Smooth muscle cell (in vitro differentiated cells): ENCODE results near the gene ICA1L. TPM values are rescaled to one million over a fixed set of nuclear protein-coding genes. Genes with fewer than 3 reads are reported as not detected.
A peak's percentile ranks its signal among the peaks of the same experiment; 100 is the strongest.

Experiments used
- DNase-seq: peaks from one replicate; lab custom pipeline; 2025; ENCODE audit not compliant: unreplicated experiment; lab: John Stamatoyannopoulos, UW
- H2AFZ ChIP-seq: fragments of 200-600 bp; sonication (generic); 2 replicates; pipeline ENCODE4 v1.6.0; 2016; ENCODE audit warnings: antibody characterized with exemption, low read depth, mild to moderate bottlenecking
- H3F3A ChIP-seq: fragments of 200-600 bp; sonication (generic); 2 replicates; pipeline ENCODE4 v1.6.0; 2017; ENCODE audit warnings: antibody characterized with exemption, low read depth
- H3K27ac ChIP-seq: fragments of 200-600 bp; sonication (generic); 2 replicates; pipeline ENCODE4 v1.5.1; 2016; ENCODE audit warnings: low read depth, mild to moderate bottlenecking
- H3K27me3 ChIP-seq: fragments of 200-600 bp; sonication (generic); 2 replicates; pipeline ENCODE4 v1.6.1; 2016; ENCODE audit warnings: low read depth, mild to moderate bottlenecking
- H3K36me3 ChIP-seq: fragments of 200-600 bp; sonication (generic); 2 replicates; pipeline ENCODE4 v1.5.1; 2016; ENCODE audit warnings: low read depth
- H3K4me1 ChIP-seq: fragments of 200-600 bp; sonication (generic); 2 replicates; pipeline ENCODE4 v1.5.1; 2016; ENCODE audit warnings: low read depth
- H3K4me2 ChIP-seq: fragments of 200-600 bp; sonication (generic); 2 replicates; pipeline ENCODE4 v1.6.0; 2016; ENCODE audit warnings: mild to moderate bottlenecking
- H3K4me3 ChIP-seq: fragments of 200-600 bp; sonication (generic); 2 replicates; pipeline ENCODE4 v1.5.1; 2016; ENCODE audit warnings: mild to moderate bottlenecking
- H3K79me2 ChIP-seq: fragments of 200-600 bp; sonication (generic); 2 replicates; pipeline ENCODE4 v1.6.0; 2016; ENCODE audit warnings: low read depth, mild to moderate bottlenecking
- H3K9ac ChIP-seq: fragments of 200-600 bp; sonication (generic); 2 replicates; pipeline ENCODE4 v1.6.0; 2016; ENCODE audit warnings: low read depth
- H3K9me3 ChIP-seq: fragments of 200-600 bp; sonication (generic); replicated peaks from 2 replicates; pipeline ENCODE4 v1.5.1; 2016; ENCODE audit warnings: low read depth
- H4K20me1 ChIP-seq: fragments of 200-600 bp; sonication (generic); 2 replicates; pipeline ENCODE4 v1.6.0; 2016; ENCODE audit warnings: low read depth
- CTCF ChIP-seq: fragments of 200-600 bp; sonication (generic); IDR thresholded peaks from 2 replicates; pipeline ENCODE4 v1.5.1; 2017; ENCODE audit warnings: borderline replicate concordance, mild to moderate bottlenecking, antibody characterized with exemption; ENCODE audit not compliant: insufficient read depth, poor library complexity, severe bottlenecking
- WGBS: methylation state at CpG from one replicate; pipeline ENCODE4 v1.1.7; 2016; ENCODE audit warnings: low lambda C conversion rate; 5-methylcytosine and 5-hydroxymethylcytosine counted together
- polyA plus RNA-seq: library from polyadenylated mRNA; unstranded; fragments of >200 nt; fragmentation: Nextera tagmentation; extraction: Ambion mirVana; gene quantifications from 2 replicates; pipeline ENCODE4 v1.2.1, GENCODE V29; 2016
- total RNA-seq: library from RNA; depleted of rRNA; stranded (reverse); fragments of >200 nt; gene quantifications from 2 replicates; pipeline ENCODE4 v1.2.3, GENCODE V29; 2014

The ICA1L gene
- total and polyA plus RNA-seq, 2 experiments from 2014 or later, result 0.66 to 5.8 TPM

- no peak overlapping the region for H3K4me3 ChIP-seq
- H3K79me2 ChIP-seq, result no peaks in the 10 kb centered on the region
- no peaks in the 10 kb centered on the region for H3F3A ChIP-seq
- no peaks in the 10 kb centered on the region for H3K27me3 ChIP-seq
- 70% methylated on average over 3 of the region's 3 CpGs for WGBS
- no peaks in the 10 kb centered on the region for H3K4me1 ChIP-seq
- no peak overlapping the region for H2AFZ ChIP-seq
- TF ChIP-seq CTCF, result no peak
- no peak overlapping the region for H3K27ac ChIP-seq
- DNase-seq, result no peak
- no peak overlapping the region for H3K9ac ChIP-seq
- no peaks in the 10 kb centered on the region for H4K20me1 ChIP-seq
- no peaks in the 10 kb centered on the region for H3K9me3 ChIP-seq
- H3K4me2 ChIP-seq, result no peak overlapping the region
- H3K36me3 ChIP-seq, result no peaks in the 10 kb centered on the region
These were observed 53.2 kb downstream of the ICA1L start for GRCh38 chr2:202818321-202818720.

DNA sequence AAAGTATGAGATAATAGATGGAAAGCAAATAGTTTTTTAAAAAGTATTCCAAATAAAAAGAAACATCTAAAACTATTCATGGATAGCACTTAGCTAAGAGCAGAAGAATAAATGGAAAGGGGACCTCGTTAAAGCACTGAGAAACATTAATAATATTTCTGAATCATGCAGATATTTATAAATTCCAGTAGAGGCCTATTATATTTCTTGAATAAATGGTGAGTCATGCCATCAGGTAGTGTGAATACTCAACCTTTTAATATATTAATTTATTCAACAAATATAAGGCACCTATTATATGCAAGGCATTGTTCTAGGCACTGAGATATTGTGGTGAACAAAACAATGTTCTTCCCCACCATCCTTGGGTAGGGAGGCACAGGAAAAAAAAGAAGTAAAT lies 53.8 kb downstream of the ICA1L start:
- Histone ChIP-seq H3K27me3 (no peaks in the 10 kb centered on the region), H3K27ac (no peak overlapping the region), H2AFZ (no peak overlapping the region), H3F3A (no peaks in the 10 kb centered on the region), H3K9me3 (no peaks in the 10 kb centered on the region), H3K4me1 (no peaks in the 10 kb centered on the region), H3K79me2 (no peaks in the 10 kb centered on the region), H3K4me3 (no peak overlapping the region), H3K36me3 (no peaks in the 10 kb centered on the region), H4K20me1 (no peaks in the 10 kb centered on the region), H3K9ac (no peak overlapping the region), H3K4me2 (no peak overlapping the region)
- no peak for TF ChIP-seq CTCF
- no peak for DNase-seq
- 97% methylated on average over 1 of the region's 1 CpG for WGBS

DNA sequence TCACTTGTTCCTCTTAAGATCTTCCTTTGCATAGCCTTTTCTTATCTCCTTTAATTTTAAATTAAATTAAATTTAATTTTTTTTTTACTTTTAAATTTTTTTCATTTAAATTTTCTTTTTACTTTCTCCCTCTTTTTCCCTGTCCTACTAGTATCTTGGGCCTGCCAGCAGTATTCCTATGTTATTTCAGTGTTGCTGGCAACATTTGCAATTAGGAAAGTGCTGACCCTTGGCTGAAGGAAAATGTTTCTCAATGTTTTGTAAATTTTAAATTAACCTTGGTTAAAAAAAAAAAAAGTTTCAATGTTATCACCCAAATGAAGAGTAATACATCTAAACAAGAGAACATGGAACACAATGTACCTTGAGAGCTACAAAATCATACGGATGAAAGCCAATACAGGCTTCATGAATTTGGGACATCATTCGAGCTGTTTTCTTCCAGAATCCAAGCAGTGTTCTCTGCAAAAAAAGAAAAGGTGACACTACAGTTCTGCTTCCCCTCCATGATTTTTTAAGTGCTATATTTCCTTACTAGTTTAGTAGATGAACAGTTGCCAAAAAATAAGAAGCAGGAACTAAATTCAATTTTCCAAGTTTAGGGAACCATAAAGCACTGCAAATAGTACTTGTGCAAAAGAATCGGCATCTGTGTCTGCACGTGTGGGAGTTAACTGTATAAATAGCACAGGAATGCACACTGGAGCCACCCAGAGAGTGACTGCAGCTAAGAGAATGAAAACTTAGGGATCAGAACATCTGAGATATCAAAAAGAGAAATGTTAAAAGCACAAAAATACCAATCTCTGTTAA lies 55.8 kb downstream of the ICA1L start:
- H3K9me3 ChIP-seq, result no peaks in the 10 kb centered on the region
- H3K4me3 ChIP-seq, result no peak overlapping the region
- TF ChIP-seq CTCF, result no peak
- H3F3A ChIP-seq, result no peaks in the 10 kb centered on the region
- no peaks in the 10 kb centered on the region for H3K4me1 ChIP-seq
- no peaks in the 10 kb centered on the region for H3K79me2 ChIP-seq
- no peak overlapping the region for H3K9ac ChIP-seq
- H4K20me1 ChIP-seq, result no peaks in the 10 kb centered on the region
- 55% methylated on average over 4 of the region's 4 CpGs for WGBS
- H2AFZ ChIP-seq, result peak overlapping the region; percentile 8
- peak overlapping the region; percentile 23 for H3K4me2 ChIP-seq
- H3K36me3 ChIP-seq, result no peaks in the 10 kb centered on the region
- H3K27ac ChIP-seq, result no peak overlapping the region
- no peak for DNase-seq
- no peaks in the 10 kb centered on the region for H3K27me3 ChIP-seq

DNA sequence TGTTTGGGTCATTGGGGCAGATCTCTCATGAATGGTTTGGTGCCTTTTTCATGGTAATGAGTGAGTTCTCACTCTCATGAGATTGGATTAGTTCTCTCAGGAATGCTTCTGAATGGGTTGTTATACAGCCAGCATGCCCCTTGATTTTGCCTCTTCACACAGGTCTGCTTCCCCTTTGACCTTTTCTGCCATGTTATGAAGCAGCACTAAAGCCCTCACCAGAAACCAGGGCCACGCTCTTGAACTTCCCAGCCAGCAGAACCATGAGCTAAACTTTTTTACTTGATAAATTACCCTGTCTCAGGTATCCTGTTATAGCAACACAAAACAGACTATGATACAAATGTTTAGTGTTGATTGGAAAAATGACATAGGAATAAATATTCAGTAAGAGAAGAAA lies 57.3 kb downstream of the ICA1L start:
- Histone ChIP-seq H3K27me3 (no peaks in the 10 kb centered on the region), H3K27ac (no peak overlapping the region), H2AFZ (no peak overlapping the region), H3K79me2 (no peaks in the 10 kb centered on the region), H3K36me3 (no peaks in the 10 kb centered on the region), H3K4me3 (no peak overlapping the region), H4K20me1 (no peaks in the 10 kb centered on the region), H3K9ac (no peak overlapping the region), H3K4me2 (no peak overlapping the region), H3K4me1 (no peaks in the 10 kb centered on the region), H3F3A (no peaks in the 10 kb centered on the region), H3K9me3 (no peaks in the 10 kb centered on the region)
- WGBS, result 100% methylated on average over 1 of the region's 1 CpG
- no peak for DNase-seq
- no peak for TF ChIP-seq CTCF
